Renal cortical epithelial cell (primary cell): ENCODE measurements around the gene GANC. TPM values are rescaled to one million over a fixed set of nuclear protein-coding genes. Genes with fewer than 3 reads are reported as not detected.

ENCODE experiments used
- DNase-seq: peaks from one replicate; pipeline ENCODE4 v3.0.0-alpha.2; 2011; ENCODE audit warnings: low read depth
- total RNA-seq: library from RNA; depleted of rRNA; stranded (reverse); fragments of >200 nt; gene quantifications from 2 replicates; pipeline ENCODE4 v1.2.3, GENCODE V29; 2014

Gene GANC
- total RNA-seq, 1 donor from 2014 or later: 20.9 TPM

DNA sequence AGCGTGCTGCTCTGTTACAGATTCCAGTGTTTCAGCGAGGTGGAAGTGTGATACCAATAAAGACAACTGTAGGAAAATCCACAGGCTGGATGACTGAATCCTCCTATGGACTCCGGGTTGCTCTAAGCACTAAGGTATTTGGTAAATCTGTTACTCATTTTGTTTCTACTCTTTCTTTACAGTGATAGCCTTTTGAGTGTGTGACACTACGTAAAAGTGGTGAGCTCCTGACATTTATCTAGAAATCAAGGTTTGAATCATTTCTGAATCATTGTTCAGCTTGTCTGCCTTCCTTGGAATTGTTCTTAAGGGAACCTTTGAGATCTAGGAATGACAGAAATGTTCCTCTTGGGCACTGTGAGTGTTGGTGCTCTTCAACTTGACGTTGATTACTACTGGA, 75.1 kb downstream of the GANC start:
- DNase-seq: no peak

DNA sequence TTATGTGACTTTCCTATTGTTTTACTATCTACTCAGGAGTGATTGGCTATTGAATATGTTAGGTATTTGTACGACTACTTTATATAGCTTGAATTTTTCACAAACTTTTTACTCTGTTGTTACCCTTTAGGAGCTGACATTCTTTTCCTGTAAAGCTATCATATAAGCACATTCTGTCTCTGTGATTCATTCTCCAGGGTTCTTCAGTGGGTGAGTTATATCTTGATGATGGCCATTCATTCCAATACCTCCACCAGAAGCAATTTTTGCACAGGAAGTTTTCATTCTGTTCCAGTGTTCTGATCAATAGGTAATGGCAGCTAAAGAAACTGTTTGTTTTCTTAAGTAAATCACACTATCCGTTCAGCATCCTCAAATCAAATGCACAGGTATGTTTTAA, 76.2 kb downstream of the GANC start:
- no peak for DNase-seq

DNA sequence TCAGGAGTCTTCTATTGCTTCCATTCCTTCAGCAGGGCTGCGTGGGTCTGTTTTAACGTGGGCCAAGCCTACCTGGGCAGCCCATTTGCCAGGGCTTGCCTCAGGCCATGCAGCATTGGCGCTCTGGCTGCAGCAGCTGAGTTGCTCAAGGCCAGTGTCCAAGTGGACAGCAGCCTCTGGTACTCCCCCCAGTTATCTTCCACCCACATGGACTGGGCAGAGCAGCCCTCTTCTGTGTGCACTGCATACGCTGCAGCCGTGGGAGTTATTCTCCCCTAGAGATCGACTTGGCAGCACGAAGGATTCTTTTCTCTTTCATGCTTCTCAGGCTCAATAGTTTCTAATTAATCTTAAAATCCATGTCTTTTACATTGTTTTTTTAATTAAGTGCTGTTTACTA, 79.4 kb downstream of the GANC start:
- DNase-seq: no peak

DNA sequence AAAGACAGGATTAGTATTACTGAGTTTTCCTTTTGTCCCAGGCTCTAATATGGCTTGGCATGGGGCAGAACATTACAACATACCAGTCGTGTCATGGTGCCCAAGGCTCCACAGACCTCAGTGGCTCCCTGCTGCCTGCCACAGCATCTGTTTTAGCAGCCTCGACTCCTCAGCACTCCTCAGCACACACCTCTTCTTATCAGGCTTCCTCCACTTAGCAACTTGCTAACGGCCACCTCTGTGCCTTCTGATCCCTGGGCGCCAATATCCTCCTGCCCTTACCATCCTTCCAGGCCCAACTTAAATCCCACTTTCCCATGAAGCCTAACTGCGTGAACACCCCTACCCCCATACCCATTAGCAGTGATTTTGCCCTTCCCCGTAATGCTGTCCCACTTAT, 80.1 kb downstream of the GANC start:
- no peak for DNase-seq

DNA sequence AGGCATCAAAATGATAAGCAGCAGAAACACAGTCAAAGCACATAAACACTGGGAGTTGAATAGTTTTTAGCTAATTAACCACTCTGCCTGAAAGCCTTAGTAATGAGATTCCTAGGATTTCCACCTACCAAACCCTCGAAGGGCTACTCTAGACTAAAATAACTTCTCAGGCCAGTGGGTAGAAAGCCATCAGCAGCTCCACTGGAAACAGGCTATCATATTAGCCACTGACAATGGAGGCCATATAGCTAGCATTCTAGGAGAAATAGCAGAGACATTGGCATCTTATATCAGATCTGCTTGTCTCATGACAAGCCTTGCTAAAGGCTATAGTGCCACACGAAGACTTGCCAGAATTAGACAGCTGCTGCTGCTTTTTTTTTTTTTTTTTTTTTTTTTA, 81.8 kb downstream of the GANC start:
- no peak for DNase-seq

DNA sequence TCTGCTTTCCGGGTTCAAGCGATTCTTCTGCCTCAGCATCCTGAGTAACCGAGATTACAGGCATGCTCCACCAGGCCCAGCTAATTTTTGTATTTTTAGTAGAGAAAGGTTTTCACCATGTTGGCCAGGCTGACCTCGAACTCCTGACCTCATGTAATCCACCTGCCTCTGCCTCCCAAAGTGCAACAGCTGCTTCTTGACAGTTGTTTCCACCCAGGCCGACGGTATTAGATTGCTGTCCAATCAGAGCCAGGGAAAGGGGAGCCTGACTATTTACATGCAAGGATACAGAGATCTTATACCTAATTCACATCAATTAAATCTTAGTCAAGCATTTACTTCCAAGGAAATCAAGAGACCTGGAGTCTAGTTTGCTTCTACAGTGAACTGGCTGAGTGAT, 82.3 kb downstream of the GANC start:
- no peak for DNase-seq

DNA sequence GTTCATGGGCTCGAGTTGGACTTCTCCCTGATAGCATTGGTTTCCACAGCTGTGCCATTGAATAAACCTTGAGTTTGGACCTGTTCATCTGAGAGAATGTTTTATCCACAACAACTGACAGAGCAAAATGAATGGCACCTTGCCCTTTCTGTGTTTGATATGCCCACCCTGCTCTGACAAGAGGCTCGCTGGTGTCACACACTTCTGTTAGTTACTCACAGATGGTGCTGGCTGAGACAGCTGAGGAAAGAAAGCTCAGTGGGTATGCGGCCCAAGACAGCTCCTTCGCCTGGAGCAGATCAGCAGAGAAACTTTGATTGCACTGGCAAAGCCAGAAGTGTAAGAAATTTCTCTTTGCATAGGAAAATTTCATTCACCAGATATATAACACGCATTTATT, 83.8 kb downstream of the GANC start:
- no peak for DNase-seq

DNA sequence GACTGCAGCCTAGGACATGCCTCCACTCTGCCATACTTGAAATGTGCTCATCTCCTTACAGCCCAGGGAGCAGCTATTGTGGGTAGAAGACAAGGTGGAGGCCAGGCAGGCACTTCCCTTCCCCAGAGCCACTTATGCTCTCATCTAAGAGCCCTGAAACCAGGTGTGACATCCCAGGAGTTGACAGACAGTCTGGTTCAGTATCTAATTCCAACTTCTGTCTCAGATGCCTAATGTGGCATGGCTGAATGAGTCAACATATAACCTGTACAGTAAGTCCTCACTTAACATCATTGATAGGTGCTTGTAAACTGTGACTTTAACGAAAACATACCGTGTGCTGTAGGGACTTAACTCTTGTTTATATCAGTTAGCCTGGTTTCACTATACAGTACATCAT, 85.1 kb downstream of the GANC start:
- DNase-seq: no peak

DNA sequence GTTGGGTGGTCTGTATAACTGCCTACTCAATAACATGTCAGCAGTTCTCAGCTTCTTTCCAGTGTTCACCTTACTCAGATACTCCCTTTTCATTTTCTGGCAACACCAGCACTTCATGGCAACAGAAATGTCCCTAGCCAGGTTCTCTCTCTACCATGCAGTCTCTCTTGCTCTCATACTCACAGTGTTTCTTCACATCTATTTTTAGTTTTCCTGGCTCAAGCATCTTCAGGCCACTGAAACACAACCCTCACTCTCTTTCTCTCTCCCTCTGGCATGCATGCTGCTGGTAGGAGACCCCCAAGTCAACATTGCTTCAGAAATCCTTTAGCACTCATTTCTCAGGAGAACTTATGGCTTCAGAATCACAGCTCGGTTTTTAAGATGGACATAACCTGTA, 86.2 kb downstream of the GANC start, which contains the start of gene CAPN3:
Gene CAPN3, plus strand, starts transcription at position 253 of the 400 bp plus-strand sequence. CDS start 305 bp downstream, outside the sequence.
- DNase-seq: no peak

DNA sequence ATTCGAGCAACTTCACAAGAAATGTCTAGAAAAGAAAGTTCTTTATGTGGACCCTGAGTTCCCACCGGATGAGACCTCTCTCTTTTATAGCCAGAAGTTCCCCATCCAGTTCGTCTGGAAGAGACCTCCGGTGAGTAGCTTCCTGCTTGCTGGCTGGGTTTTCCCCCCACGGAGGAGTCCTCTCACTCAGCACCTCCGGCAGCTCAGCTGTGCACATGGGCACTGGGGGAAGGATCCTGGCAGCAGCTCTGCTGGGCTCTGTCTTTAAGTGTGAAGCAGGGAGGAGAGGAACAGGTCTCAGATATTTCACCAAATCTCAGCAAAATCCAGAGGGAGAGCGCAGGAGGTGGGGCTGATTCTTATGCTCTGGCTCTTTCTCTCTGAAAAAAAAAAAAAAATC, 87.0 kb downstream of the GANC start:
- DNase-seq: no peak

DNA sequence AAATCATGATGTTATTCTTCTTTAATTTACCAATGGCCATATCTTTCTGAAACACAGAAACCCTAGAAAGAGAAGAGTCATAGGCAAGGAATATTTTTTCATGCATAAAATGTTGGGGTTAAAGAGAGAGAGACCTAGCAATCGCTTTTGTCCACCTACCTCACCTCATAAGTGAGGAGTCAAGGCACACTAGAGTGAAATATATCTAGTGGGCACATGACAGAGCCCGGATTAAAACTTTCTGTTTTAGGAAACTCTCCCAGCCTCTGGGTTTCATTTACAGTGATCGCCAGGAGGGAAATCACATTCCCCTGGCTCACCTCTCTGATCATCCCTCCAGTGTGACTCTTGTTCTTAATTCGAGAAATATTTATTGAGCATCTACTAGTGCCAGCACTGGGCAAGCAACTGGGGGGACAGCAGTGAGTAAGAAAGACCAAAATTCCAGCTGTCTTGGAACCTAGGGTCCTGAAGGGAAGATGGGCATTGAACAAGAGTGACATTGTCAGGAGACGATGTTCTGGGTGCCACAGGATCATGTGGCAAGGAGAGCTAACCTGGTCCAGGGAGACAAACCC, 87.6 kb downstream of the GANC start:
- DNase-seq: no peak

DNA sequence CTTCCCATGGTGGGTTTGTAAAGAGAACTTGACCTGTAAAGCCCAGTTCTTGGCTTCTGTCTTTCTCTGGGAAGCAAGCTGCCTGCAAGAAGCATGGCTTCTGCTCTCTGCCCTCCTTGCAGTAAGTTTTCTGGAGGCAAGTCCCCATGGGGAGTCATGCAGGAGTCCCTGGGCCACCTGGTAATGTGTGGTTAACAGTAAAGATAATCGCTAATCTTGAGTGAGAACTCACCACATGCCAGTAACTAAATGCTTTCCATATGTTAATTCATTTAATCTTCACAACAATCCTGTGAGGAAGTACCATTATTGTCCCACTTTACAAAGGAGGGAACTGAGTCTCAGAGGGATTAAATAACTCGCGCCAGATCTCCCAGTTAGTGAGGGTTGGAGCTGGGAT, 90.5 kb downstream of the GANC start:
- DNase-seq: no peak

DNA sequence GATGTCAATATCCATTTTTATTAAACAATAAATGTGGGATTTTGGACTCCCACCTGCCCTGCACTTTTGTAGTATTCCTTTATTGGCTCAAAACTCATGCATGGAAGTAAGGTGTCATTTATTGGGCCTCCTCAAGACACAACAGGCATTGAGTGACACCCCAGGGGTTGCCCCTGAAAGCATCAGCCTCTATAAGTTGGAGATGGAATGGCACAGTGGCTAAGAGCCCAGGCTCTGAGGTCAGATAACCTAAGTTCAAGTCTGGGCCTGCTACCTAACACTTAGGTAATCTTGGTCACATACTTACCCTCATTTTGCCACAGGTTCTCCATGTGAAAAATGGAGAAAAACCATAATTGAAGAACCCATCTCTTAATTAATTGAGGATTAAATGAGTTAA, 90.9 kb downstream of the GANC start:
- DNase-seq: no peak

DNA sequence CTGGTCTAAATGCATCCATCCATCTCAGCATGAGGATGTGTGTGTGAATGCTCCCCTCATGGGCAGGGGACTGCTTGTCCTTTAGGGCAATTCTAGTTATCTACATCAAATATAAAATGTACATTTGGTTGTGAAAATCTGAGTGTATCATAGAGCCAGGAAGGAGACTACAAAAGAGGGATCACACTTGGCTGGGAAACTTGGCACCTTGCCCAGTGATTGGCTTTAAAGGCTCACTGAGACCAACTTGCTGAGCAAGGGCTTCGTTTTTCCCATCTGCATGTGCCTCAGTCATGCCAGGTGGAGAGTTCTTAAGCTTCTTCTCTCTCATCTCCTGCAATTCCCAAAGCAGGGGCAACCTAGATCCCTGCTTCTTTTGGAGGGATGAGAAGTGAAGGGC, 91.5 kb downstream of the GANC start:
- peak; percentile 10 for DNase-seq

DNA sequence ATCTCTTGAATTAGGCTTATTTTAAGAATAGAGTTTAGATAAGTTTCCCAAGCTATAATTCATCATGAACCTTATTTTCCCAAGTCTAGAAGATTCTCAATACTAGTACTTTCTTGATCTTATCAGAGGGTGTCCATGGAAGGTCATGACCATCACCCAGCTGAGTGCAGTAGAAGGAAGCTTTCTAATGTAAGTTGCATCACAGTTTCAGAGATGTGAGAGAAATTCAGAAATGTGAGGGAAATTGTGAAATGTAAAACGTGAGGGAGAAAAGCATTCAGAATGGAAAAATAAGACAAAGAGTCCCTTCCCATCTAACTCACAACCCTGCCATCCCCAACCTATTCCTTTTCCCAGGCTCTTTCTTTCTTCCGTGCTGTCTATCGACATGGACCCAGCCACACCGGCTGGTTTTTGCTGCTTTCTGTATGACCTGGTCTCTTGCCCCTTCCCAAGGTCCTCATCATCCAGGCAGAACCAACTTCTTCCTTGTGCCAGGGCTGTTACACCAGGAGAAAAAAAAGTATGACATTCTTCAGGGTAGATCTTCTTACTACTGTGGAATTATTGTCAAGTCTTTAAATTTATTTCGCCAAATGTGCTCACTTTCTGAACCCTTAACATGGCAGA, 93.0 kb downstream of the GANC start:
- DNase-seq: no peak

DNA sequence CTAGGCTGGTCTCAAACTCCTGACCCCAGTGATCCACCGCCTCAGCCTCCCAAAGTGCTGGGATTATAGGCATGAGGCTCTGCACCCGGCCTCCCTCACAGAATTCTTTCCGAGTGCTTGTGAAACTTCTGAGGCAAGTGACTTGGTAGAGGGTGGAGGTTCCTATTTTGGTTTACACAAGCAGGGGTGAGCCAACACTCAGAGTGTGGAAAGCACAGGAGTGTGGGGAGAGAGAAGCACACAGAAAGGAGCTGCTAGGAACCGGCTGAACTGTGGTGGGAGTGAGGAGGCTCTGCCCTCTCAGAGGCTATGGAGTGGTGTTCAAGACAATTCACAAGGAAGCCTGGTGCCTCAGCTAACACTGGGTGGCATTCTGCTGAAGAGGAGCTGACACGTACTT, 94.0 kb downstream of the GANC start:
- DNase-seq: no peak

DNA sequence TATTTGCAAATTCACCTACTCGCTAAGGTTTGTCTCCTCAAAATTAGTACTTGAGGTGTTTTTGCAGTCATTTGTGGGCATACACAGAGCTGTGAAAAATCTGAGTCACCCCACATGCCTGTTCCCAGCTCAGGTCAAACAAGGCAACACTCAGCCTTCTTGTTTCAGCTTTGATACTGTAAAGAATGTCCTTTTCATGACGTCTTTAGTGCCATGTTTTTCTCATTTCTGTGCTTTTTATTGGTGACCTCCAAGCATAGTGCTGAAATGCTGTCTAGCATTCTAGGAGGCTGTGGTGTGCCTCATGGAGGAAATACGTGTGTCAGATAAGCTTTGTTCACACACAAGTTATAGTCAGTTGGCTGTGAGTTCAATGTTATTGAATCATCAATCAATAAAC, 95.1 kb downstream of the GANC start:
- peak; percentile 27 for DNase-seq

DNA sequence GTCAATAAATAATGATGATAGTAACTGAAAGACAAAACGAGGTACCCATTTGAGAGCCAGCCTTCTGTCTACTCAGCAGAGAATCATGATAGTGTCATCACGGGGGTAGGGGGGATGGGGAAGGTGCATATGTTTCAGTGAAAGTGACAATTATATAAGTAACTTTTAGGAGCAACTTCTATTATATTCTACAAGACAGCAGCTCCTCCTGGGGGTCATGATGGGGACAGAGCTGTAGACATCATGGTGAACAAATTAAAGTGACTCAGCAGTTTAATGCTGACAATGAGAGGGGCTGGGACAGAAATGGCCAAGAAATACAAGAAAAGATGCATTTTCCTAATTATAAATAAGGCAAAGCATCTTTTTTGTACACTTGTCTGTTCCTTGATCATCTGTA, 98.1 kb downstream of the GANC start:
- DNase-seq: no peak

DNA sequence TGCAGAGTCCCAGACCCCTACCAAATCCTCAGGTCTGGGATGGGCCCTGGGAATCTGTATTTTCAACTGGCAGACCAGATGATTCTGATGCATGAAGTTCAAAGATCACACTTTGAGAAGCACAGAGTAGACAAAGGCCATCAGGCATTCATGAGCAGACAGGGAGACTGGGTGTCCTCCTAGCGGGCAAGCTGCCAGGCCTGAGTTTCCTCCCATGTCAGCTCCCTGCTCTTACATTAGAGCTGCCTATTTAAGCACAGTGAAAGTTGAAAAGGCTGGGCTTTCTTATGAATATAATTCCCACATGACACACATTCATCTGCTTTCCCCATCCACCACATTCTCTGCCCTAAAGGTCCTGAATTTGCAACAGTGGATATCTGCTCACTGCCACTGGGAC, 100.3 kb downstream of the GANC start:
- no peak for DNase-seq

DNA sequence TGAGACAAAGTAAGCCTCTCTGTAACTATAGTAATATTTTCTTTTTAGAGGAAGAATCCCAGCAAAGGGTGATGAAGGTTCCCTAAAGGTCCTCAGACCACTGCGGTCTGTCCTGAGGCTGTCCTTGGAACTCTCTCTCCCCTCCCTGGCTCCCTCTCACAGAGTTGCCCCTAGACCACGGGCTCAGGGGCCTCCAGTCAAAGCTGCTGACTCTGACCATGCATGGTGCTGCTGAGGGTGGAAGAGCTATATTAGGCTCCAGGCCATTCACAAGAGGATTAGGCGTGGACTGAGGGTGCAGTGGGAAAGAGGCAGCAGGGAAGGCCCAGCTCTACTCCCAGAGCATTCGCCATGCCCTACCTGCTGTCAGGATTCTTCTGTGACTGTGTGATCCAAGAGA, 100.9 kb downstream of the GANC start:
- DNase-seq: no peak

DNA sequence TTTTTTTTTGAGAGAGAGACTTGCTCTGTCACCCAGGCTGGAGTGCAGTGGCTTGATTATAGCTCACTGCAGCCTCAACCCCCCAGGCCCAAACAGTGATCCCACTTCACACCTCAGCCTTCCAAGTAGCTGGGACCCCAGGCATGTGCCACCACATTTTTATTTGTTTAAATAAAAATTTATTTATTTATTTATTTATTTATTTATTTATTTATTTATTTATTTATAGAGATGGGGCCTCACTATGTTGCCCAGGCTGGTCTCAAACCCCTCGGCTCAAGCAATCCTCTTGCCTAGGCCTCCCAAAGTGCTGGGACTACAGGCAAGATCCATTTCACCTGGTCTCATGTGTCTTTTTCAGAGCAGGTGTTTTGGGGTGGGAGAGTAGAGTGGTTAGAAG, 101.8 kb downstream of the GANC start:
- no peak for DNase-seq

DNA sequence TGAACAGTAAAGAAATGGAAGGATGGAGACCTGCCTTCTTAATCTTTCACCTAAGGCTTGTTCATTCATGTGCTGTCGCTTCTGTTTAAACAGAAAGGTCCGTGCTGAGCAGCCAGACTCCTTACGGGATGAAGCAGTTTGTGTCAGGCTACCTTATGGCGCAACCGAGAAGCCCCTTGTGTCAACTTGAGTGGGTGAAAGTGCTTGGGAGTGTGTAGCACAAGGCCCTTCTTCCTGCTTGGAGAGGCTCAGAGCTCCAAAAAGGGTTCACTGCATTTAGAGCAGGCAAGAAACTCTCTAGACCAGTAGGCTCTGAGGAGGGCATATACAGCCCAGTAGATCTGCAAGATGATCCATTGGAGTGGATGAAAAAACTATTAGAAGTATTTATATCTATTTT, 102.3 kb downstream of the GANC start:
- no peak for DNase-seq

DNA sequence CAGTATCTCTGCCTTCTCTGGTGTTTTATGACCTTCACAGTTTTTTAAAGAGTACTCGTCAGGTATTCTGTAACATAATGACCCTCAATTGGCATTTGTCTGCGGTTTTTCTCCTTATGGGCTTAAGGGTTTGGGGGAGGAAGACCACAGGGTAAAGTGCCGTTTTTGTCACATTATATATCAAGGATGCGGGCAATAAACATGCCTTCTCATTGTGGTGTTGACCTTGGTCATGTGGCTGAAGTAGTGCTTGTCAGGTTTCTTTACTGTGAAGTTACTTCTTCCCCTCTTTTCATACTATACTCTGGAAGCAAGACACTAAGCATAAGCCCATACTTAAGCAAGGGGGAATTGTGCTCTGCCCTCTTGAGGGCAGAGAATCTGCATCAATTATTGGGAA, 102.9 kb downstream of the GANC start:
- DNase-seq: no peak

DNA sequence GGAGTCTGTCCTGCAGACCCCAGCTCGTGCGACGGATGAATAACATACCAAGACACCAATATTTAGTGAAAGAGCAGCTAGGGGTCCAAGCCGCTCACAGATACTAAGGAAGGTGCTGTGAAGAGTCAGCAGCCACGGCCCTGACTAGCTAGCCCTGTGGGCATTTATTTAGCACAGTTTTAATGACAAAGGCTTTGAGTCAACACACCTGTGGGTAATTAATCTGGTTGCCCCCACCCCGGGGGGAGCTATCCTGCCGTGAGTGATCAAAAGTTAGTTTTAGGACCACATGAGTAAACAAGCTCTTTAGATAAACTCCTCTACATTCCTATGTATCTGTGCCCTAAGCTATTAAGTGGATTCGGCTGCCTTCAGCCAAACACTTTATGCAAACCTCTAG, 105.0 kb downstream of the GANC start:
- DNase-seq: no peak
